Parathyroid adenoma (tissue), 2 donors: Measurements from ENCODE around the gene ANKRD13D.

ENCODE experiments used
- H2AFZ ChIP-seq: fragments of 300-600 bp; sonication (generic); one replicate; pipeline ENCODE4 v1.7.0; 2017; ENCODE audit warnings: antibody characterized with exemption, mild to moderate bottlenecking
- H3K27ac ChIP-seq: fragments of 300-600 bp; sonication (generic); one replicate; pipeline ENCODE4 v1.7.0; 2017
- H3K27me3 ChIP-seq: fragments of 300-600 bp; sonication (generic); one replicate; pipeline ENCODE4 v1.7.0; 2017; ENCODE audit warnings: low read length; ENCODE audit not compliant: control insufficient read depth, insufficient read depth
- H3K36me3 ChIP-seq: fragments of 300-600 bp; sonication (generic); one replicate; pipeline ENCODE4 v1.7.0; 2017; ENCODE audit warnings: low read length; ENCODE audit not compliant: control insufficient read depth, insufficient read depth
- H3K4me1 ChIP-seq: fragments of 300-600 bp; sonication (generic); one replicate; pipeline ENCODE4 v1.7.0; 2017; ENCODE audit warnings: control low read depth
- H3K4me2 ChIP-seq: fragments of 300-600 bp; sonication (generic); one replicate; pipeline ENCODE4 v1.7.0; 2017; ENCODE audit warnings: low read length
- H3K4me3 ChIP-seq: fragments of 300-600 bp; sonication (generic); one replicate; pipeline ENCODE4 v1.7.0; 2017; ENCODE audit warnings: low read depth, low read length
- H3K79me2 ChIP-seq: fragments of 300-600 bp; sonication (generic); one replicate; pipeline ENCODE4 v1.7.0; 2017; ENCODE audit warnings: control low read depth
- H3K9ac ChIP-seq: fragments of 300-600 bp; sonication (generic); one replicate; pipeline ENCODE4 v1.7.0; 2017; ENCODE audit warnings: mild to moderate bottlenecking
- H3K9me3 ChIP-seq: fragments of 300-600 bp; sonication (generic); one replicate; pipeline ENCODE4 v1.7.0; 2017; ENCODE audit warnings: low read length; ENCODE audit not compliant: control insufficient read depth
- CTCF ChIP-seq: fragments of 300-600 bp; sonication (generic); IDR thresholded peaks from one replicate; pipeline ENCODE4 v1.7.0; 2017; ENCODE audit warnings: antibody characterized with exemption, mild to moderate bottlenecking
- donor health status: primary hyperparathyroidism.

ANKRD13D gene

GRCh38 chr11:67295846-67296245 lies 6.7 kb downstream of the ANKRD13D start:
- H3K4me2 ChIP-seq, result no peak overlapping the region
- H3K79me2 ChIP-seq, result no peaks in the 10 kb centered on the region
- H3K27me3 ChIP-seq, result no peaks in the 10 kb centered on the region
- H3K9me3 ChIP-seq, result no peaks in the 10 kb centered on the region
- no peak overlapping the region for H3K27ac ChIP-seq
- H3K9ac ChIP-seq, result no peak overlapping the region
- no peaks in the 10 kb centered on the region for H3K36me3 ChIP-seq
- TF ChIP-seq CTCF, result no peak
- H3K4me3 ChIP-seq, result no peak overlapping the region
- no peak overlapping the region for H2AFZ ChIP-seq
- H3K4me1 ChIP-seq, result no peaks in the 10 kb centered on the region

- Histone ChIP-seq H3K27me3 (no peaks in the 10 kb centered on the region), H3K4me3 (no peak overlapping the region), H3K4me1 (no peaks in the 10 kb centered on the region), H3K9me3 (no peaks in the 10 kb centered on the region), H3K9ac (no peak overlapping the region), H3K79me2 (no peaks in the 10 kb centered on the region), H3K36me3 (no peaks in the 10 kb centered on the region), H2AFZ (no peak overlapping the region), H3K4me2 (no peak overlapping the region), H3K27ac (no peak overlapping the region)
- TF ChIP-seq CTCF, result no peak
Measured at GRCh38 chr11:67298786-67299185, 9.7 kb downstream of the ANKRD13D start.

GRCh38 chr11:67299471-67300191 lies 10.5 kb downstream of the ANKRD13D start:
- Histone ChIP-seq H3K27me3 (no peaks in the 10 kb centered on the region), H3K4me2 (no peak overlapping the region), H3K9me3 (no peaks in the 10 kb centered on the region), H3K4me1 (no peaks in the 10 kb centered on the region), H2AFZ (no peak overlapping the region), H3K79me2 (no peaks in the 10 kb centered on the region), H3K27ac (no peak overlapping the region), H3K9ac (no peak overlapping the region), H3K36me3 (no peaks in the 10 kb centered on the region), H3K4me3 (no peak overlapping the region)
- TF ChIP-seq CTCF, result no peak

GRCh38 chr11:67300256-67300755 lies 11.2 kb downstream of the ANKRD13D start:
- Histone ChIP-seq H3K27me3 (no peaks in the 10 kb centered on the region), H3K4me2 (no peak overlapping the region), H3K9me3 (no peaks in the 10 kb centered on the region), H3K27ac (no peak overlapping the region), H3K79me2 (no peaks in the 10 kb centered on the region), H3K36me3 (no peaks in the 10 kb centered on the region), H3K4me3 (no peak overlapping the region), H2AFZ (no peak overlapping the region), H3K9ac (no peak overlapping the region), H3K4me1 (no peaks in the 10 kb centered on the region)
- no peak for TF ChIP-seq CTCF
